ENCODE measurements around the gene CETN1. TPM values are rescaled to one million over a fixed set of nuclear protein-coding genes. Genes with fewer than 3 reads are reported as not detected.

The CETN1 gene
- total RNA-seq, 1 donor from 2014 or later: not detected

DNA sequence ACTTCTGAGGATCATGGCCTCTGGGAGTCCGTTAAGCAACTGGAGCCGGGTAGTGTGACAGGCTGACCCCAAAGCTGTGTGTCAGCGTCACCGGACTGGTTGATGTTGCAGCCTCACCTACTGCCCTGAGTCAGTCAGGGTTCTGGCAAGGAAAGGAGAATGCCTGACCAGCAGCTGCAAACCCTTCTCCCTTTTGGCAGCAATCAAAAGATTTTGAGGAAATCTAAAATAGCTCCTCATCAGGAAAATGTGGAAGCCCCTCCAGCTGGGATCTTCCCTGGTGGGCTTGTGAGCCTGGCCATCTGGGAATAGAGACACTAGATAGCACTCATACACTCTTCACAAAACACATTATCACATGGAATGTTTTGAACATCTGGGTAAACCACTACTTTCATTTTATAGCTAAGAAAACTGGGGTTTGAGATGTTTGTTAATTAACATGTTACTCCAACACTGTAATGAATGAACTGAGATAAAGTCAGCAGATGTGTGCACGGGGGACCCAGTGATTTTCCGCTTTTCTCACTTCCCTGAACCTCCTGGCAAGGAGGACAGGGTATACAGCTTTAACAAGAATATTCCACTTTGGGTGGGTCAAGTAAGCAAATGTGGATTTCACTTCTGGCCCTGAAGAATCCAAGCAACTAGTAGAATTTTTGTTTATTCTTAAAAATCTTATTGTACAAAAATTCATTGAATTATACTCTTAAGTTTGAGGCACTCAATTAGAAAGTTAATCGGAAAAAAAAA lies 41.3 kb downstream of the CETN1 start:
- no peak for ATAC-seq

GRCh38 chr18:622289-622688 lies 42.1 kb downstream of the CETN1 start:
- ATAC-seq (no peak), DNase-seq (ENCODE audit: low spot score) (no peak)

More for the DNA sequence above, 41.3 kb downstream of the CETN1 start:
- no peak for DNase-seq (ENCODE audit: low spot score)

- ATAC-seq (peak; percentile 98), DNase-seq (ENCODE audit: low spot score) (peak; percentile 71)
These were observed 43.8 kb downstream of the CETN1 start for GRCh38 chr18:623761-624620.

GRCh38 chr18:627231-627630 lies 47.1 kb downstream of the CETN1 start:
- no peak for ATAC-seq
- no peak for DNase-seq (ENCODE audit: low spot score)

- DNase-seq (ENCODE audit: low spot score): no peak
- no peak for ATAC-seq
These were observed 49.3 kb downstream of the CETN1 start for GRCh38 chr18:629269-630150.

DNA sequence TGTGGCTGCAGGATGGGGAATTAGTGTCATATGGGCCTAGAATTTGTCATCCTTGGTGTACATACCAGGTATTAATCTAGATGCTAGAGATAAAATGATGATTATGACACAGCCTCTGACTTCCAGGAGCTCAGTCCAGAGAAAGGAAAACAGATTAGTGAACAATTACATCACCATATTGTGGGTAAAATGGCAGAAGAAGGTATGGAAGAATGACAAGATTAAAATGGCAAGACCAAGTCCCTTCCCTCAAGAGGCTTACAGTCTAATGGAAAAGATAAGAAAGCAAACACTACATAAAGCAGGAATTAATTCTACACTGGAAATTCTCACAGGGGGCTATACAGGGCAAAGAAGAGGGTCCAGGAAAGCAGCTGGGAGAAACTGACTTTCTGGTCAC lies 51.4 kb downstream of the CETN1 start:
- ATAC-seq: no peak
- DNase-seq (ENCODE audit: low spot score): no peak

Other genes starting within 250 kb of the CETN1 start
- 0.08 TPM for gene COLEC12, start 79.7 kb upstream of the CETN1 start, total RNA-seq
- not detected for gene CLUL1, start 16.6 kb downstream of the CETN1 start, total RNA-seq
- 1.7 TPM for gene TYMS, start 77.3 kb downstream of the CETN1 start, total RNA-seq
- 77.4 TPM for gene ENOSF1, start 132.2 kb downstream of the CETN1 start, total RNA-seq
- gene YES1, start 231.9 kb downstream of the CETN1 start, total RNA-seq: 31.1 TPM